ENCODE results near the gene WNK2. TPM values are rescaled to one million over a fixed set of nuclear protein-coding genes. Genes with fewer than 3 reads are reported as not detected.
"Not testable (repeated sequence)": the region's sequence is repeated elsewhere in the genome, so short reads cannot be mapped to it uniquely, and the experiment has no call there.

Gene WNK2
- polyA plus RNA-seq, 2 of the 4 experiments (the other 2 are of a cell fraction) = 2.1 to 6.7 TPM

- H3K27ac ChIP-seq = no peak overlapping the region
- peaks cover 28% of the 10 kb centered on the region for H3K9me3 ChIP-seq
- ChIA-PET CTCF (no interaction called here), POLR2A (no interaction called here)
- ATAC-seq = no peak; a peak in 1 of 6 replicates
- no peak for TF ChIP-seq CHD2 (IDR thresholded peaks at IDR 0.05; ENCODE audit: low read length, partially characterized antibody)
- TF ChIP-seq JUN (IDR thresholded peaks at IDR 0.05) = no peak
- TF ChIP-seq REST (IDR thresholded peaks at IDR 0.05) = no peak
- TF ChIP-seq HOXA7 (CRISPR knock-in tag; IDR thresholded peaks at IDR 0.05) = no peak
- no peak for TF ChIP-seq ZNF302 (CRISPR knock-in tag; IDR thresholded peaks at IDR 0.05)
- TF ChIP-seq RFX5 (IDR thresholded peaks at IDR 0.05) = no peak
- H3K4me2 ChIP-seq = no peak overlapping the region
- WGBS (ENCODE audit: missing lambda C conversion rate) = 54% methylated on average over 7 of the region's 7 CpGs
- H3K4me3 ChIP-seq = no peak overlapping the region
- no peaks in the 10 kb centered on the region for H3K4me1 ChIP-seq
- no peak for DNase-seq (ENCODE audit: low read depth in 1 of 2, low spot score in 1 of 2)
- FAIRE-seq = no peak
Observed at GRCh38 chr9:93336720-93337119, 152.8 kb downstream of the WNK2 start.

GRCh38 chr9:93338196-93338595, 154.3 kb downstream of the WNK2 start:
- H3K4me2 ChIP-seq; POLR2A ChIA-PET; H3K27ac ChIP-seq; DNase-seq (ENCODE audit: low read depth in 1 of 2, low spot score in 1 of 2); H3K4me1 ChIP-seq; FAIRE-seq; H3K4me3 ChIP-seq; CTCF ChIA-PET; ATAC-seq: not testable (repeated sequence)
- peaks cover 28% of the 10 kb centered on the region for H3K9me3 ChIP-seq
- 0% methylated on average over 1 of the region's 1 CpG for WGBS (ENCODE audit: missing lambda C conversion rate)
- peak; percentile 78 for TF ChIP-seq ZFP36 (IDR thresholded peaks at IDR 0.05; ENCODE audit: borderline replicate concordance, partially characterized antibody)

GRCh38 chr9:93340091-93340490, 156.2 kb downstream of the WNK2 start:
- ChIA-PET CTCF (no interaction called here), POLR2A (no interaction called here)
- no peak overlapping the region for H3K27ac ChIP-seq
- H3K4me1 ChIP-seq = no peaks in the 10 kb centered on the region
- H3K4me3 ChIP-seq = no peak overlapping the region
- TF ChIP-seq NFE2L2 (conservative IDR thresholded peaks at IDR 0.05; ENCODE audit: low read length) (no peak), POLR2AphosphoS2 (conservative IDR thresholded peaks at IDR 0.05; ENCODE audit: low read length) (no peak), PHF8 (IDR thresholded peaks at IDR 0.05; ENCODE audit: borderline replicate concordance, low read depth) (no peak), MAZ (IDR thresholded peaks at IDR 0.05; ENCODE audit: borderline replicate concordance, low read depth, low read length) (no peak), FOSL2 (IDR thresholded peaks at IDR 0.05) (no peak), FOSL2 (CRISPR knock-in tag; IDR thresholded peaks at IDR 0.05) (no peak), KDM5A (IDR thresholded peaks at IDR 0.05) (no peak), RCOR1 (IDR thresholded peaks at IDR 0.05; ENCODE audit: low read depth, low read length) (no peak), PBX3 (IDR thresholded peaks at IDR 0.05) (no peak), JUN (IDR thresholded peaks at IDR 0.05) (no peak), ZNF302 (CRISPR knock-in tag; IDR thresholded peaks at IDR 0.05) (no peak), SREBF2 (IDR thresholded peaks at IDR 0.05) (no peak), RAD21 (conservative IDR thresholded peaks at IDR 0.05 in 1 of 2, IDR thresholded peaks at IDR 0.05 in 1 of 2) (no peak), CHD2 (IDR thresholded peaks at IDR 0.05; ENCODE audit: low read length, partially characterized antibody) (no peak)
- peaks cover 28% of the 10 kb centered on the region for H3K9me3 ChIP-seq
- WGBS (ENCODE audit: missing lambda C conversion rate) = 77% methylated on average over 6 of the region's 6 CpGs
- FAIRE-seq (no peak), DNase-seq (ENCODE audit: low read depth in 1 of 2, low spot score in 1 of 2) (no peak), ATAC-seq (no peak)
- H3K4me2 ChIP-seq = no peak overlapping the region

GRCh38 chr9:93341820-93342219, 157.9 kb downstream of the WNK2 start:
- H3K4me1 ChIP-seq; H3K4me3 ChIP-seq; DNase-seq (ENCODE audit: low read depth in 1 of 2, low spot score in 1 of 2); ATAC-seq; POLR2A ChIA-PET; H3K4me2 ChIP-seq; H3K27ac ChIP-seq; FAIRE-seq: not testable (repeated sequence)
- peaks cover 26% of the 10 kb centered on the region for H3K9me3 ChIP-seq
- CTCF ChIA-PET = interaction anchor here (0.6 kb wide), 1 partner anchor 1050 kb away, joined by 3 read pairs; no protein-coding TSS in a partner anchor
- WGBS (ENCODE audit: missing lambda C conversion rate) = 65% methylated on average over 5 of the region's 5 CpGs

- FAIRE-seq, POLR2A ChIA-PET: not testable (repeated sequence)
- CTCF ChIA-PET = interaction anchor here (0.6 kb wide), 1 partner anchor 1051 kb away, joined by 3 read pairs; no protein-coding TSS in a partner anchor
Observed at GRCh38 chr9:93342428-93342827, 158.5 kb downstream of the WNK2 start.

More at GRCh38 chr9:93342428-93342827, 158.5 kb downstream of the WNK2 start:
- WGBS (ENCODE audit: missing lambda C conversion rate) = 77% methylated on average over 11 of the region's 11 CpGs
- H3K27ac ChIP-seq; H3K4me3 ChIP-seq; DNase-seq (ENCODE audit: low read depth in 1 of 2, low spot score in 1 of 2); H3K4me1 ChIP-seq; H3K4me2 ChIP-seq: not testable (repeated sequence)
- peaks cover 22% of the 10 kb centered on the region for H3K9me3 ChIP-seq
- ATAC-seq = peak in 1 of 2 experiments; percentile 42; a peak in 3 of 6 replicates
